CD4-positive, alpha-beta T cell (primary cell): Measurements from ENCODE around the gene WDR31. TPM values are rescaled to one million over a fixed set of nuclear protein-coding genes. Genes with fewer than 3 reads are reported as not detected.

Experiments used
- ATAC-seq: fragments of 200-7000 bp; cut with Tn5 transposase; one replicate; pipeline ENCODE4 v1.10.0; 2022; ENCODE audit warnings: mild to moderate bottlenecking; ENCODE audit not compliant: poor library complexity
- CTCF ChIA-PET: fragments of 350-600 bp; sonication (Branson Sonifier 250); formaldehyde crosslinking; loops from one replicate; lab custom pipeline; 2021; ENCODE audit warnings: antibody characterized with exemption, inconsistent platforms; lab: Charles Lee
- POLR2A ChIA-PET: fragments of 350-600 bp; sonication (Branson Sonifier 250); formaldehyde crosslinking; loops from one replicate; lab custom pipeline; 2021; ENCODE audit warnings: antibody characterized with exemption, inconsistent platforms; lab: Charles Lee
- DNase-seq, 14 experiments: peaks; one replicate each; pipeline ENCODE4 v3.0.0-alpha.2; 2013 to 2020; ENCODE audit warnings: mixed read lengths in 2 of 14
- H3K27ac ChIP-seq, 2 donors: one replicate each; pipeline versions ENCODE4 v1.5.1 to v1.7.0; 2013; ENCODE audit warnings: low read length in 2 of 2, low read depth in 1 of 2, mild to moderate bottlenecking in 1 of 2
- H3K27me3 ChIP-seq, 2 experiments: 1 replicate in 1 of 2; 2 replicates in 1 of 2; pipeline versions ENCODE4 v1.6.1 to v1.7.0; 2013; ENCODE audit warnings: low read length in 2 of 2, control low read depth in 1 of 2, mild to moderate bottlenecking in 1 of 2, moderate library complexity in 1 of 2; ENCODE audit not compliant: insufficient read depth in 2 of 2, control insufficient read depth in 1 of 2
- H3K36me3 ChIP-seq: one replicate; pipeline ENCODE4 v1.6.1; 2013; ENCODE audit warnings: low read length, control low read depth; ENCODE audit not compliant: insufficient read depth
- H3K4me1 ChIP-seq: one replicate; pipeline ENCODE4 v1.6.1; 2013; ENCODE audit warnings: low read length, control low read depth; ENCODE audit not compliant: insufficient read depth
- H3K4me3 ChIP-seq: one replicate; pipeline ENCODE4 v1.5.1; 2013; ENCODE audit warnings: mild to moderate bottlenecking, low read length, moderate library complexity
- H3K9me3 ChIP-seq, 2 experiments: 1 replicate in 1 of 2; 2 replicates in 1 of 2; pipeline versions ENCODE4 v1.6.1 to v1.7.0; 2013; ENCODE audit warnings: low read length in 2 of 2, mild to moderate bottlenecking in 2 of 2, control low read depth in 1 of 2, moderate library complexity in 1 of 2; ENCODE audit not compliant: control insufficient read depth in 1 of 2, insufficient read depth in 1 of 2
- H3K27ac Mint-ChIP-seq: one replicate; pipeline ENCODE4 v1.8.0; 2020; ENCODE audit warnings: mixed read lengths
- H3K27me3 Mint-ChIP-seq: one replicate; pipeline ENCODE4 v1.8.0; 2021; ENCODE audit warnings: mixed read lengths
- H3K36me3 Mint-ChIP-seq: one replicate; pipeline ENCODE4 v1.8.0; 2021; ENCODE audit warnings: low read depth, mixed read lengths
- H3K4me1 Mint-ChIP-seq: one replicate; pipeline ENCODE4 v1.8.0; 2021; ENCODE audit warnings: low read depth, mixed read lengths
- H3K4me3 Mint-ChIP-seq: one replicate; pipeline ENCODE4 v1.8.0; 2020; ENCODE audit warnings: mild to moderate bottlenecking, mixed read lengths
- H3K9me3 Mint-ChIP-seq: one replicate; pipeline ENCODE4 v1.8.0; 2020; ENCODE audit warnings: mixed read lengths
- intact Hi-C, 2 experiments: fragments of 100-400 bp; cut with DNase I in 1 of 2; cut with micrococcal nuclease in 1 of 2; formaldehyde crosslinking; loops; one replicate each; pipeline versions ENCODE4 v1.15.1 to v1.9.0; 2023 to 2025; cut with DNase I, micrococcal nuclease
- total RNA-seq, 174 experiments: library from RNA in 2 of 174; stranded (reverse) in 2 of 174; gene quantifications; one replicate each; pipeline ENCODE4 v1.2.3 and lab custom pipeline; 2021 to 2026
- TF ChIP-seq, protein P1 (sequence below): fragments of 200-600 bp; IDR thresholded peaks from one replicate; pipeline ENCODE4 v1.8.0; 2022; ENCODE audit warnings: antibody characterized with exemption, mild to moderate bottlenecking

The WDR31 gene
- total RNA-seq, 2 experiments from 2014 or later = 0.14 to 0.22 TPM

DNA sequence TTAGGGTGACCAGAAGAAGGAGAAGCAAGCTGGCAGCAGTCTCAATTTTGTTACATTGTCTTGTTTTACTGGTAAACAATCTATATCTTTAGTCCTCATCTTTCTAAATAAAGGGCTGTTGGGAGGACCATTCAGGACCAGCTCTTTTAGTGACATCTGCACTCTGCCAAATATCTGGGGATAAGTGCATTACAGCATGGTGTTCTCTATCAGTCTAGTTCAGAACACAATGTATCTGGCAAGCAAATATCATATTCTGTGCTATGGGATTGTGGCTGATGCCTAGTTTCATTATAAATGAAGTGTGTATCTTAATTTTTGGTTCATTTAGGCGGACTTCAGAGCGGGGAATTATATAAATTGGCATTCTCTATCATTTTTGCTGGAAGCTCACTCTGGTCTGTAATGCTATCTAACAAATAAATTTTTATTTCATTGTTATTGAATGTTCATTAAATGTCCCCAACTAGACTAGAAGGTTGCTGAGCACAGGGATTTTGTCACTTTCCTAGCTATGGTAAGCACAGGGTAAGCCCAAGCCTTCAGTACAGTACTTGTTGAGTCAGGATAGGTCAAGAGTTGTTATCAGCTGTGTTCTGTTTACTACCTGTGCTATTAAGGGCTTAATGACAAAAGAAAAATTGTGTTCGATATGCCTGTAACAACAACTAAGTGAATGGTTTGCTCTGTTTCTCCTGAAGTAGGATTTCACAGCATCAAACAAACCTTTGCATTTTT, 11.9 kb downstream of the WDR31 start:
- Mint-ChIP-seq H3K4me3 (no peak overlapping the region), H3K4me1 (no peaks in the 10 kb centered on the region), H3K36me3 (no peaks in the 10 kb centered on the region), H3K9me3 (no peaks in the 10 kb centered on the region), H3K27me3 (no peaks in the 10 kb centered on the region), H3K27ac (no peak overlapping the region)
- Histone ChIP-seq H3K36me3 (no peaks in the 10 kb centered on the region), H3K27ac (no peak overlapping the region), H3K4me3 (no peak overlapping the region), H3K9me3 (no peaks in the 10 kb centered on the region), H3K4me1 (no peaks in the 10 kb centered on the region), H3K27me3 (no peaks in the 10 kb centered on the region)
- intact Hi-C loops = no loop called here
- CTCF ChIA-PET = no interaction called here
- TF ChIP-seq, protein P1, sequence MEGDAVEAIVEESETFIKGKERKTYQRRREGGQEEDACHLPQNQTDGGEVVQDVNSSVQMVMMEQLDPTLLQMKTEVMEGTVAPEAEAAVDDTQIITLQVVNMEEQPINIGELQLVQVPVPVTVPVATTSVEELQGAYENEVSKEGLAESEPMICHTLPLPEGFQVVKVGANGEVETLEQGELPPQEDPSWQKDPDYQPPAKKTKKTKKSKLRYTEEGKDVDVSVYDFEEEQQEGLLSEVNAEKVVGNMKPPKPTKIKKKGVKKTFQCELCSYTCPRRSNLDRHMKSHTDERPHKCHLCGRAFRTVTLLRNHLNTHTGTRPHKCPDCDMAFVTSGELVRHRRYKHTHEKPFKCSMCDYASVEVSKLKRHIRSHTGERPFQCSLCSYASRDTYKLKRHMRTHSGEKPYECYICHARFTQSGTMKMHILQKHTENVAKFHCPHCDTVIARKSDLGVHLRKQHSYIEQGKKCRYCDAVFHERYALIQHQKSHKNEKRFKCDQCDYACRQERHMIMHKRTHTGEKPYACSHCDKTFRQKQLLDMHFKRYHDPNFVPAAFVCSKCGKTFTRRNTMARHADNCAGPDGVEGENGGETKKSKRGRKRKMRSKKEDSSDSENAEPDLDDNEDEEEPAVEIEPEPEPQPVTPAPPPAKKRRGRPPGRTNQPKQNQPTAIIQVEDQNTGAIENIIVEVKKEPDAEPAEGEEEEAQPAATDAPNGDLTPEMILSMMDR = no peak
- POLR2A ChIA-PET = no interaction called here
- no peak for ATAC-seq
- no peak for DNase-seq

DNA sequence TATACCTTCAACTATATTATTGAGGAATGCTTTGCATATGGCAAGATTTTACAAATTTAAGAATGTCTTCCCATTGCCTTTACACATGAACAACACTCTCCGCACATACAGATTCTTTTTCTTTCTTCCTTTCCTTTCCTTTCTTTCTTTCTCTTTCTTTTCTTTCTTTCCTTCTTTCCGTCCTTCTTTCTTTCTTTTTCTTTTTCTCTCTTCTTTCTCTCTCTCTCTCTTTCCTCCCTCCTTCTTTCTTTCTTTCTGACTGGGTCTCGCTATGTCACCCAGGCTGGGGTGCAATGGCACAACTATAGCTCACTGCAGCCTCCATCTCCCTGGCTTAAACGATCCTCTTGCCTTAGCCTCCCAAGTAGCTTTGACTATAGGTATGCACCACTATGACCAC, 13.8 kb downstream of the WDR31 start:
- H3K4me1 ChIP-seq = no peaks in the 10 kb centered on the region
- Mint-ChIP-seq H3K4me3 (no peak overlapping the region), H3K36me3 (no peaks in the 10 kb centered on the region), H3K27me3 (no peaks in the 10 kb centered on the region), H3K27ac (no peak overlapping the region), H3K9me3 (no peaks in the 10 kb centered on the region), H3K4me1 (no peaks in the 10 kb centered on the region)
- no peak for ATAC-seq
- intact Hi-C loops = no loop called here
- no peaks in the 10 kb centered on the region for H3K36me3 ChIP-seq
- H3K27ac ChIP-seq = no peak overlapping the region
- no peak for DNase-seq
- ChIA-PET POLR2A (no interaction called here), CTCF (no interaction called here)
- H3K27me3 ChIP-seq = no peaks in the 10 kb centered on the region
- TF ChIP-seq, protein P1 = no peak
- no peak overlapping the region for H3K4me3 ChIP-seq
- no peaks in the 10 kb centered on the region for H3K9me3 ChIP-seq

DNA sequence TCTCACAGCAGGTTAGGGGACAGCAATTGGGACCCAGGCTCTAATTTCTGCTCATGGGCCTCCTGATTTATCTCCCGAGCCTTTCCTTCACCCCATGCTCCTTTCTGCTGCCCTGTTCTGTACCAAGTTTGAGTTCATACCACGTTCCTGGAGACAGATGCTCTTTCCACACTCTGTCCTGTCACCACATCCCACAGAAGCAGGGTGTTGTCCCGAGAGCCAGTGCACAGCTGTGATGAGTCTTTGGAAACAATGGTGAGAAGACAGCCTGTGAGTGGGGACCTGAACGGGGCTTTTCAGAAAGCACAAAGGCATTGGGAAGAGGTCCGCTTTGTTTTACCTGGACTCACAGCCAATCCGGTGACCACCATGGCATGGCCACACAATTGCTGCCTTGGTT, 17.4 kb downstream of the WDR31 start:
- CTCF ChIA-PET = no interaction called here

More for the DNA sequence above, 17.4 kb downstream of the WDR31 start:
- POLR2A ChIA-PET = no interaction called here
- Mint-ChIP-seq H3K27me3 (no peaks in the 10 kb centered on the region), H3K4me3 (no peak overlapping the region), H3K27ac (no peak overlapping the region), H3K4me1 (no peaks in the 10 kb centered on the region), H3K9me3 (no peaks in the 10 kb centered on the region), H3K36me3 (no peaks in the 10 kb centered on the region)
- H3K4me1 ChIP-seq = no peaks in the 10 kb centered on the region
- no peak overlapping the region for H3K27ac ChIP-seq
- no peaks in the 10 kb centered on the region for H3K27me3 ChIP-seq
- DNase-seq = no peak
- ATAC-seq = no peak
- no peaks in the 10 kb centered on the region for H3K9me3 ChIP-seq
- intact Hi-C loops = no loop called here
- TF ChIP-seq, protein P1 = no peak
- no peak overlapping the region for H3K4me3 ChIP-seq
- H3K36me3 ChIP-seq = no peaks in the 10 kb centered on the region
